Activated T-helper 1 cell treated with anti-CD3 and anti-CD28 coated beads, Interleukin-2, amount 50 U/mL, for 16 hours (primary cell): ENCODE data around the gene FARP2.
"Not testable (repeated sequence)": the region's sequence is repeated elsewhere in the genome, so short reads cannot be mapped to it uniquely, and the experiment has no call there.

ENCODE experiments used
- DNase-seq, 2 donors: peaks; one replicate each; pipeline ENCODE4 v3.0.0-alpha.2; 2020; ENCODE audit warnings: low read depth in 1 of 2, low spot score in 1 of 2

FARP2 gene

GRCh38 chr2:241519669-241520068 lies 163.6 kb downstream of the FARP2 start:
- no peak for DNase-seq

- DNase-seq, result no peak
These were observed 166.4 kb downstream of the FARP2 start for GRCh38 chr2:241522477-241522876.

DNA sequence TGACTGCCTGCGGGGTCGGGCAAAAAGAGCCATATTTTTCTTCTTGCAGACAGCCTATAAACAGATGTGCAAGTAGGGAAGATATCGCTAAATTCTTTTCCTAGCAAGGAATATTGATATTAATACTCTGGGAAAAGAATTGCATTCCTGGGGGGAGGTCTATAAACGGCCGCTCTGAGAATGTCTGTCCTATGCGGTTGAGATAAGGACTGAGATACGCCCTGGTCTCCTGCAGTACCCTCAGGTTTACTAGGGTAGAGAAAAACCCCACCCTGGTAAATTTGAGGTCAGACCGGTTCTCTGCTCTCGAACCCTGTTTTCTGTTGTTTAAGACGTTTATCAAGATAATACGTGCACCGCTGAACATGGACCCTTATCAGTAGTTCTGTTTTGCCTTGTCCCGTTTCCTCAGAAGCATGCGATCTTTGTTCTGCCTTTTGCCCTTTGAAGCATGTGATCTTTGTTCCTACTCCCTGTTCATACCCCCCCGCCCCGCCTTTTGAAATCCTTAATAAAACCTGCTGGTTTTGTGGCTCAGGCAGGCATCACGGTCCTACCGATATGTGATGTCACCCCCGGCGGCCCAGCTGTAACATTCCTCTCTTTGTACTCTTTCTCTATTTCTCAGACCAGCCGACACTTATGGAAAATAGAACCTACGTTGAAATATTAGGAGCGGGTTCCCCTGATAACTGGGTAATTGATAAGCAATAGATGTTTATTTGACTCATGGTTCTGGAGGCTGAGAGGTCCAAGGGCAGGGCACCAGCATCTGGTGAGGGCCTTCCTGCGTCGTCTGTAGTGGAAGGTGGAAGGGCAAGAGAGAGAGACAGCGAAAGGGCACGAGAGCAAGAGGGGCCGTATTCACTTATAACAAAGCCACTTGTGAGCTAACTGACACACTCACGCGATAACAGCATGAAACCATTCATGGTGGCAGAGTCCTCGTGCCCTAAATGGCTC lies 170.0 kb downstream of the FARP2 start:
- not testable (repeated sequence) for DNase-seq

- no peak for DNase-seq
These were observed 174.5 kb downstream of the FARP2 start for GRCh38 chr2:241530571-241530970.

GRCh38 chr2:241531161-241531722 lies 175.2 kb downstream of the FARP2 start:
- DNase-seq, result no peak

GRCh38 chr2:241532168-241532567 lies 176.1 kb downstream of the FARP2 start:
- DNase-seq, result no peak

GRCh38 chr2:241532733-241533601 lies 176.9 kb downstream of the FARP2 start:
- no peak for DNase-seq

- DNase-seq, result no peak
These were observed 178.2 kb downstream of the FARP2 start for GRCh38 chr2:241534293-241534692.

- DNase-seq, result no peak
These were observed 178.8 kb downstream of the FARP2 start for GRCh38 chr2:241534701-241535375.

GRCh38 chr2:241535871-241536655 lies 180.0 kb downstream of the FARP2 start:
- no peak for DNase-seq

DNA sequence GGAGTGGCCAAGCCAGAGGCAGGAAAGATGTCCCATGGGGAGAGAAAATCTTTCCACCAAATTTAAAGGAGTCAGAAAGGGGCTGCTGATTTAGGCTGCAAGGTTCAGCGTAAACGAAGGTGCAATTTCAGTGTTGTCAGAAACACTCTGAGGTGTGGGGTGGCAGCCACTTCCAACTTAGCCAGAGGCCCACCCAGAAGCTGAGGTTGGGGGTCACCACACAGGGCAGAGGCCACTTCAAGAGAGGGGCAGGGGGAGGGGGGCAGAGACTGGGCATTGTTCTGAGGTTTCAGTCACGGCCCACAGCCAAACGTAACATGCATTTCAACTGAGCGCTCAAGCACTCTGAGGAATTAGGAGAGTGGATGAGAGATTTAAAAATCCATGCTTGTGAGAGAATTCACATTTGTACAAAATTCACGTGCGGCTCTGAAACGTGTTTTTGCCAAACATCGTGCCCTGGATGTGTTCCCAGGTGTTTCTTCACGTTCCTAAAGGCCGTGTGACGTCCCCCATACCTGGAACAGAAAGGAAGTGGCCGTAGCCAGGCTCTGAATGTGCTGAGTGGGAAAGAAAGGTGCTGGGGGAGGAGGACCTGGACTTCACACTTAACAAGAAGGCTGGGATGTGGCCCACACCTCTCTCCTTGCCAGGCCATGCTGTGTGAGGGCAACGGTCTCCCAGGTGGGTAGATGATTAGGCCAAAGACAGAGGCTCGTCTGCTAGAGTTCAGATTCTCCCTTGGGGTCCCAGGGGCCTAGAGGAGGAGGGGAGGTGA lies 182.9 kb downstream of the FARP2 start:
- DNase-seq, result no peak

GRCh38 chr2:241539616-241540374 lies 183.7 kb downstream of the FARP2 start:
- no peak for DNase-seq

GRCh38 chr2:241540401-241540770 lies 184.3 kb downstream of the FARP2 start:
- DNase-seq, result no peak

GRCh38 chr2:241540771-241541561 lies 184.9 kb downstream of the FARP2 start:
- peak; percentile 12 to 53 for DNase-seq

- no peak for DNase-seq
These were observed 185.6 kb downstream of the FARP2 start for GRCh38 chr2:241541564-241542277.

DNA sequence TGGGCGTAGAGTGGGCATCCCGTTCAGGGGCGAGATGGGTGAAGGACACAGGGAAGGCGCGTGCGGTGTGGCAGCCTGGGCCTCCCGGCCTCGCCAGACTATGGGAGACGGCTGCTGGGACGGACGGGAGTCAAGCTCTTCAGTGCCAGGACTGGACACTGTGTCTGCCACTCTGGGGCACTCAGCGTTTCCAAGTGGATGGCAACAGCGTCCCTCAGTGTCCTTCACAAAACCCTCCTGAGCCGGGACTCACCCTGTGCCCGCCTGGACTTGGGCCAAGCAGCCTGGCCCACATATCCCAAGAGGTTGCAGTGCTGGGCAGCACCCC lies 186.2 kb downstream of the FARP2 start:
- DNase-seq, result no peak
